Natural killer cell treated with Interleukin-12 subunit alpha and Interleukin-12 subunit beta and Interleukin-15 and Interleukin-18, amount 100 ng/mL, for 72 hours (primary cell): ENCODE results near the gene FAM217A. TPM values are rescaled to one million over a fixed set of nuclear protein-coding genes. Genes with fewer than 3 reads are reported as not detected.

Source experiments
- ATAC-seq, 2 donors: fragments of 150-1000 bp; cut with Tn5 transposase in 1 of 2; sonication (Bioruptor Pico), chemical (Tn5 transposase) in 1 of 2; 2 replicates each; pipeline ENCODE4 v1.10.0; 2021
- DNase-seq: peaks from one replicate; pipeline ENCODE4 v3.0.0; 2022; ENCODE audit warnings: low spot score
- H3K27ac Mint-ChIP-seq, 2 donors: 1 replicate in 1 of 2; 2 replicates in 1 of 2; pipeline ENCODE4 v1.8.0; 2022; ENCODE audit warnings: mixed read lengths in 2 of 2, mild to moderate bottlenecking in 1 of 2, moderate library complexity in 1 of 2
- H3K27me3 Mint-ChIP-seq, 2 donors: 1 replicate in 1 of 2; 2 replicates in 1 of 2; pipeline ENCODE4 v1.8.0; 2022; ENCODE audit warnings: mixed read lengths in 2 of 2
- H3K36me3 Mint-ChIP-seq: one replicate; pipeline ENCODE4 v1.8.0; 2022; ENCODE audit warnings: mixed read lengths
- H3K4me1 Mint-ChIP-seq, 2 donors: 1 replicate in 1 of 2; 2 replicates in 1 of 2; pipeline ENCODE4 v1.8.0; 2022; ENCODE audit warnings: low read depth in 2 of 2, mixed read lengths in 2 of 2, mild to moderate bottlenecking in 1 of 2
- H3K4me3 Mint-ChIP-seq: one replicate; pipeline ENCODE4 v1.8.0; 2022; ENCODE audit warnings: mixed read lengths
- H3K9me3 Mint-ChIP-seq: 2 replicates; pipeline ENCODE4 v1.8.0; 2022; ENCODE audit warnings: mixed read lengths
- total RNA-seq, 2 donors: library from RNA; stranded (reverse); gene quantifications; one replicate each; pipeline ENCODE4 v1.2.3, GENCODE V29; 2022

The FAM217A gene
- total RNA-seq, 2 donors from 2014 or later, result not detected

DNA sequence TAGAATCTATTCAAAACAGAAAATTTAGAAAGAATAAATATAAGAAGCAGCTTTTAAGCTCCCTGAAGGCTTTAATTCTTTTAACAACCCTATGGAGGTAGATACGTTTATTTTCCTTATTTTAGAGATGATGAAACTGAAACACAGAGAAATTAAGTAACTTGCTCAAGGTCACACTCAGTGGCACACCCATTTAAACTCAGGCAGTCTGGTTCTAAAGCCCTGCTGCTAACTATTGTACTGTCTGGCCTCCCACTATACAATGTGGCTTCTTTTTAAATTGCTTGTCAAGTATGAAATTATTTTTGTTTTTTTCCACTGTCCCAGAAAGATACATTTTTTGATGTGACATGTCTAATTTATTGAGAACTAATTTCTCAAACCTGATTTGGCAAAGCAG, 55.7 kb downstream of the FAM217A start:
- no peaks in the 10 kb centered on the region for H3K36me3 Mint-ChIP-seq
- DNase-seq (no peak), ATAC-seq (no peak)
- peak overlapping the region; percentile 94 for H3K4me3 Mint-ChIP-seq
- no peaks in the 10 kb centered on the region for H3K9me3 Mint-ChIP-seq
- H3K4me1 Mint-ChIP-seq, result peaks cover 45 to 57% of the 10 kb centered on the region in 2 donors
- H3K27me3 Mint-ChIP-seq, result no peaks in the 10 kb centered on the region
- peak overlapping the region; percentile 83 to 99 for H3K27ac Mint-ChIP-seq

DNA sequence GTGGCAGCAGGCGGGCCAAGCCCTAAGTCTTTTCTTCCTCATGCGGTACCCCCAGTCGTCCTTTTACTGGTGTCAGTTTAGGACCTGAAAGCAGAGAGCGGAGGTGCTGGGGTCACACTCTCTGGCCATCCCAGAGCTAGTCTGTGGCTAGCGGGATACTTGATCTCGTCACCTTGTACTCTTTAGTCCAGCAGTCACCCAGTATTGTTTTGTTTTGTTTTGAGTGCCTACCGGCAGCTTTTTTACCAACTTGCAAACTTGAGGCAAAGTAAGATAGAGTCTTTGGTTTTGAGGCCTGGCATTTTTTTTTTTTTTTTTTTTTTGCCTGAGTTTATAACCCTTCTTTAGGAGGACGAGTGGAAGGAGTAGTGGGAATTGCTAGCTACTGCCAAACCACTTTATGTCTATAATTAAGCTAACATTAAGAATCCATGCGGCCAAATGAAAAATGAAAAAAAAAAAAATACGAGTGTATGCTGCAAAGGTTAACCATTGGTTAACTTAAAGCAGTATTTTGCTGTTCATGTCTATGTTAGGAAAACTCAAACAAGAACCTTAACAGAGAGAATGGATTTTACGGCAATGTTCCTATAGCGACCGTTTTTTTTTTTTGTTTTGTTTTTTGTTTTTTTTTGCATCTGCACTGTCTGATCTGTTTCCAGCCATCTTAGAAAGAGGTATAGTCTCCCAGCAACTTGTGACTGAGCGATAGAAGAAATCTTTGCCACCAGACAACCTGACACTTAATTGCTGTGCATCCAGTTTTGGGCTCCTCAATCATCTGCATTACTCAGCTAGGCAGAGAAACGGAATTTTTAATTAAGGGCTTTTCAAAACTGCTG, 56.9 kb downstream of the FAM217A start:
- H3K36me3 Mint-ChIP-seq, result no peaks in the 10 kb centered on the region
- peak overlapping the region; percentile 94 for H3K4me3 Mint-ChIP-seq
- no peaks in the 10 kb centered on the region for H3K9me3 Mint-ChIP-seq
- H3K27me3 Mint-ChIP-seq, result no peaks in the 10 kb centered on the region
- H3K4me1 Mint-ChIP-seq, result peaks cover 48 to 59% of the 10 kb centered on the region in 2 donors
- DNase-seq, result no peak
- peak overlapping the region; percentile 83 to 99 for H3K27ac Mint-ChIP-seq
- peak; percentile 4 to 12 for ATAC-seq

DNA sequence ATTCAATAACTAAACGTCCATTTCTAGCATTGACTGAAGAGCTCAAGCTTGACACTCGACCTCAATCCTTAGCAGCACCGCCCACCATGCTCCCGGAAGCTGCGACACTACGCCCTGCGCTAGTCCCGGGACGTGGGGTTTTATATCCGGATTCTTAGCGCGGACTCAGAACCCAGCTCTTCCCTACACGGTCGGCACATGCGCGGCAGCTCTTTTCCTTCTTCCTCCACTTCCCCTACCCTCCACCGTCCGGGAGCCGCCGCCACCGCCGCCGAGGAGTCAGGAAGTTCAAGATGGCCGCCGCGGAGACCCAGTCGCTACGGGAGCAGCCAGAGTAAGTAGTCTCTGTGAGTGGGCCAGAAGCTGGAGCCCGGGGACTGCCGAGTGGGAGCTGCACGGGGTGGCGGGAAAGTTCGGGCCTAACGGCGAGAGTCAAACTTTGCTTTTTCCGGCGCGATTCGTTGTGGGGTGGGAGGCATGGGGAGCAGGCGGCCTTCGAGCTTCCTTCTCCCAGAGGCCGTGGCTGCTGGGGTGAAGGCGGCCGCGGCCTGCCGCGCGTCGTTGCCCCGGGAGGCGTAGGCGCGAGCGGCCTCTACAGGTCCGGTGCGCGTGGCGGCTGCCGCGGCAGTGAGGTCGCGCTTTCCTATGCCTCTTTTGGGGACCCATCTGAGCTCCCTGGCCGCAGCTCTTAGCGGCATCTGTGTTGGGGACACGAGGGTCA, 57.6 kb downstream of the FAM217A start:
- H3K4me1 Mint-ChIP-seq, result peaks cover 41 to 53% of the 10 kb centered on the region in 2 donors
- no peaks in the 10 kb centered on the region for H3K36me3 Mint-ChIP-seq
- H3K9me3 Mint-ChIP-seq, result no peaks in the 10 kb centered on the region
- ATAC-seq (peak; percentile 85 to 89), DNase-seq (peak; percentile 94)
- H3K4me3 Mint-ChIP-seq, result peak overlapping the region; percentile 94
- H3K27ac Mint-ChIP-seq, result peak overlapping the region; percentile 83 to 99
- H3K27me3 Mint-ChIP-seq, result no peaks in the 10 kb centered on the region

DNA sequence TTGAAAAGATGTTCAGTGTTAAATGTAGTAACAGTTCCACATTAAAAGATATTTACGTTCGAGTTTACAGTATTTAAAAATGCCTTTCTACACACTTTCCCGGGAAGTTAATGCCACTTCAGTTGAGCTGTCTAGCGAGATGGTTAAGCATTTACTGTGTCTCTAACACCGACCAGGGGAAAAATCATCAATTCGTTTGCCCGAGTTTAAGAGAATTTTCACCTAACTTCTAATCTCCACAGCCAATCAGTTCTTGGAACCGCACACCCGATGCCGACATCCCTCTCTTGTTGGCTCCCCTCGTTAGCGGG, 58.2 kb downstream of the FAM217A start:
- no peaks in the 10 kb centered on the region for H3K36me3 Mint-ChIP-seq

DNA sequence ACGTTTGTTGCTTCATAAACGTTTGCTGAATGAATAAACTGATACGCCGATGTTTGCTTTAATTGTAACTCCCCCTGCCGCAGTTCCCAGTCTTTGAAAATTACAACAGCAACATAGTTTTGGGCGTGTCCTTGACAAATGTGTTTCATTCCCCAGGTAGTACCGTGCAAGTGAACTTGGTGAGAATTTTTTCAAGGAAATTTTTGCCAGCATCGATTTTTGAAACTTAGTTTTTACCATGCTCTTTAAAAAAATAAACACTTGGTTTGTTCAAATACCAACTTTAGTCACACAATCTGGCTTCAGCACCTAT, 60.1 kb downstream of the FAM217A start:
- peak overlapping the region; percentile 89 to 95 for H3K27ac Mint-ChIP-seq
- no peaks in the 10 kb centered on the region for H3K9me3 Mint-ChIP-seq
- H3K36me3 Mint-ChIP-seq, result no peaks in the 10 kb centered on the region
- no peak for ATAC-seq
- DNase-seq, result no peak
- peak overlapping the region; percentile 94 for H3K4me3 Mint-ChIP-seq
- peaks cover 43 to 64% of the 10 kb centered on the region in 2 donors for H3K4me1 Mint-ChIP-seq
- no peaks in the 10 kb centered on the region for H3K27me3 Mint-ChIP-seq

More for the DNA sequence above, 58.2 kb downstream of the FAM217A start:
- DNase-seq (no peak), ATAC-seq (no peak)
- Mint-ChIP-seq H3K27me3 (no peaks in the 10 kb centered on the region), H3K27ac (peak overlapping the region; percentile 83 to 99), H3K9me3 (no peaks in the 10 kb centered on the region), H3K4me3 (peak overlapping the region; percentile 94), H3K4me1 (peaks cover 45 to 58% of the 10 kb centered on the region in 2 donors)

Other genes starting within 250 kb of the FAM217A start
- gene FAM50B, start 229.8 kb downstream of the FAM217A start, total RNA-seq, result 1 to 10 TPM; 5.3 to 7.3 TPM
- 10 to 100 TPM; 18.4 to 23.7 TPM for gene ECI2, start 56.4 kb upstream of the FAM217A start, total RNA-seq